ENCODE results near the gene MYLK2.
A peak's percentile ranks its signal among the peaks of the same experiment; 100 is the strongest.
"Not testable (repeated sequence)": the region's sequence is repeated elsewhere in the genome, so short reads cannot be mapped to it uniquely, and the experiment has no call there.

Gene MYLK2

GRCh38 chr20:31822421-31823330 is 3.5 kb downstream of the MYLK2 start:
- Mint-ChIP-seq H3K9me3 (no peaks in the 10 kb centered on the region), H3K27ac (no peak overlapping the region)

GRCh38 chr20:31823360-31824124 is 4.4 kb downstream of the MYLK2 start:
- Mint-ChIP-seq H3K4me3 (no peak overlapping the region), H3K36me3 (ENCODE audit: insufficient read depth) (no peaks in the 10 kb centered on the region), H3K9me3 (no peaks in the 10 kb centered on the region), H3K27ac (no peak overlapping the region), H3K4me1 (ENCODE audit: low read depth in 2 of 2) (peaks cover 4% of the 10 kb centered on the region in 2 donors), H3K27me3 (no peaks in the 10 kb centered on the region)
- ATAC-seq (replicated peaks) (no peak), DNase-seq (no peak)

More at GRCh38 chr20:31822421-31823330, 3.5 kb downstream of the MYLK2 start:
- Mint-ChIP-seq H3K36me3 (ENCODE audit: insufficient read depth) (no peaks in the 10 kb centered on the region), H3K4me3 (peak overlapping the region in 1 of 2 donors; percentile 59), H3K4me1 (ENCODE audit: low read depth in 2 of 2) (peaks cover 4% of the 10 kb centered on the region in 2 donors), H3K27me3 (no peaks in the 10 kb centered on the region)
- ATAC-seq (replicated peaks) (peak; percentile 90), DNase-seq (peak; percentile 72 to 75 (median 75))

DNA sequence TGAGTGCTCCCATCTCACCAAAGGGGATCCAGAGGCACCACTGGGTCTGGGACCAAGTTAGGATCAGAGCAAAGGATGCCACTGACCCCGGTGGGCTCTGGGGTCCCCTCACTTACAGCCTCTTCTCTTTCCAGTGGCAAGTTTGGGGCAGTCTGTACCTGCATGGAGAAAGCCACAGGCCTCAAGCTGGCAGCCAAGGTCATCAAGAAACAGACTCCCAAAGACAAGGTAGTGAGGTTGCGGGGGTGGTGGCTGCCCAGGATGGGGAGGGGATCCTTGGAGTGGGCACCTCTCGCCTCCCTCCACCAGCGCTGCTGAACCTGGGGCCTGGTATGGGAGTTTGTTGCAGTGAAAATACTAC is 4.9 kb downstream of the MYLK2 start:
- H3K9me3 Mint-ChIP-seq, result no peaks in the 10 kb centered on the region
- H3K36me3 Mint-ChIP-seq (ENCODE audit: insufficient read depth), result no peaks in the 10 kb centered on the region
- H3K27ac Mint-ChIP-seq, result no peak overlapping the region

DNA sequence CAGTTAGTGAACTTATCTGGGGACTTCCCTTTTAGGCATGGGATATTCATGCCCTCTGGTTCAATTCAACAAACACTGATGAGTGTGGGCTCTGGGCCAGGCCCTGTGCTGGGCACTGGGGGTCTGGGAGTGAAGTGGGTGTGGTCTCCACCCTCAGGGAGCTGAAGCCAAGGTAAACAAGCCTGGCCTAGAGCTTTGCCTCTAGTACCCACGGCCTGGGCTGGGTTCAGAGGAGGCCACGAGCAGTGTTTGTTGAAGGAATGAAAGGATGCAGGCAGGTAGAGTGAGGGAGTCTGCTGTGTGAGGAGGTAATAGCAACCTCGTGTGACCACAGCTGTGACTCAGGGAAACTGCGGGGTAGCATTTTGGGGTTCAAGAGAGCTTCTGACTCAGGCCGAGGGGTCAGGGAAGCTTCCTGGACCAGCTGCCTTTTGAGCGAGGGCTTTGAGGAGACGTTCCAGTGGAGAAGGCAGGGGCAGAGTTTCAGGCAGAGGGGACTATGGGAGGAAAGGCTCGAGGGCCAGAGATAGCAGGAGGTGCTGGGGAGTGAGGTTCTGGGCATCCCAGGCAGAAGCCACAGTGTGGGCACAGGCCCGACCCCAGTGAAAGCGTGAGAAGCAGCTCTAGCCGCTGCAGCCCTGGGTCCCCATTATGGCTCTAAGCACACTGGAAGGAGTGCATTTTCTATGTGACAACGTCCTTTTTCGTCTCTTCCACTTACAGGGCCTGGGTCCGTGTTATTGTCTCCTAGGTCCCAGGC is 5.6 kb downstream of the MYLK2 start:
- peaks cover 4% of the 10 kb centered on the region in 2 donors for H3K4me1 Mint-ChIP-seq (ENCODE audit: low read depth in 2 of 2)
- H3K27me3 Mint-ChIP-seq, result no peaks in the 10 kb centered on the region
- DNase-seq (no peak), ATAC-seq (replicated peaks) (no peak)
- H3K9me3 Mint-ChIP-seq, result no peaks in the 10 kb centered on the region
- no peak overlapping the region for H3K27ac Mint-ChIP-seq
- H3K36me3 Mint-ChIP-seq (ENCODE audit: insufficient read depth), result no peaks in the 10 kb centered on the region
- no peak overlapping the region for H3K4me3 Mint-ChIP-seq

More for the DNA sequence above, 4.9 kb downstream of the MYLK2 start:
- no peak for ATAC-seq (replicated peaks)
- Mint-ChIP-seq H3K27me3 (no peaks in the 10 kb centered on the region), H3K4me1 (ENCODE audit: low read depth in 2 of 2) (peaks cover 4% of the 10 kb centered on the region in 2 donors), H3K4me3 (no peak overlapping the region)
- DNase-seq, result no peak

DNA sequence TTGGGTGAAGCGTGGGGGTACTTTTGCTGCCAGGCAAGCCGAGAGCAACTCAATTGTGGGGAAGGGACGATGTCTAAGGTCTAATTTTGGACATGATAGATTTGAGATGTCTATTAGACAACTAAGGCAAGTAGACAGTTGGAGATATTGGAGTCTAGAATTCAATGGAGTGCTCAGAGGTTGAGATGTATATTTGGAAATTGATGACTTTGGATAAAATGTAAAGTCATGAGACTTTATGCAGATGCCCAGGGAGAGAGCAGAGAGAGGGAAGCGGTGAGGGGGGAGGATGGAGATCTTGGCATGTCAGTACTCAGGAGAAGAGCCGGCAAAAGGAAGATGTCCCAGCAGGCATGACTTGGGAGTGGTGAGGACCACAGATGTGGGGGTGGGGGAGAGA is 6.9 kb downstream of the MYLK2 start:
- peaks cover 4% of the 10 kb centered on the region in 2 donors for H3K4me1 Mint-ChIP-seq (ENCODE audit: low read depth in 2 of 2)
- no peak overlapping the region for H3K4me3 Mint-ChIP-seq
- ATAC-seq (replicated peaks) (no peak), DNase-seq (no peak)
- no peak overlapping the region for H3K27ac Mint-ChIP-seq
- no peaks in the 10 kb centered on the region for H3K27me3 Mint-ChIP-seq
- H3K9me3 Mint-ChIP-seq, result no peaks in the 10 kb centered on the region
- H3K36me3 Mint-ChIP-seq (ENCODE audit: insufficient read depth), result no peaks in the 10 kb centered on the region

DNA sequence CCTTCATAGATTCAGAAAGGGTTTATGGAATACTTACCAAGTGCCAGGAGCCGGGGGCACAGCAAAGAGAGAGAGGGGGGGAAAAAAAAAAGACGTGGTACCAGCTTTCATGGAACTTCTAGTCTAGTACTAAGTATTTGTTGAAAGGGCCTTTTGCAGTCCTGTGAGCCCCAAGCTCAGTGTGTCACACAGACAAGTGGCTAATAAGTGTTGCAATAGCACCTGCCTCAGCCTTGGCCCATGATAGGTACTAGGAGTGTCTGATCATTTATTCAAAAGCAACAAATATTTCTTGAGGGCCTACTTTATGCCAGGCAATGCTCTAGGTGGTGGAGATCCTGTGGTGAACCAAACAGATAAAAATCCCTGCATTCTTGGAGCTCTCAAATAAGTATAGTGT is 7.9 kb downstream of the MYLK2 start:
- DNase-seq, result no peak
- Mint-ChIP-seq H3K36me3 (ENCODE audit: insufficient read depth) (no peaks in the 10 kb centered on the region), H3K4me1 (ENCODE audit: low read depth in 2 of 2) (peaks cover 4% of the 10 kb centered on the region in 2 donors), H3K27ac (no peak overlapping the region), H3K9me3 (no peaks in the 10 kb centered on the region), H3K4me3 (no peak overlapping the region), H3K27me3 (no peaks in the 10 kb centered on the region)
- no peak for ATAC-seq (replicated peaks)

DNA sequence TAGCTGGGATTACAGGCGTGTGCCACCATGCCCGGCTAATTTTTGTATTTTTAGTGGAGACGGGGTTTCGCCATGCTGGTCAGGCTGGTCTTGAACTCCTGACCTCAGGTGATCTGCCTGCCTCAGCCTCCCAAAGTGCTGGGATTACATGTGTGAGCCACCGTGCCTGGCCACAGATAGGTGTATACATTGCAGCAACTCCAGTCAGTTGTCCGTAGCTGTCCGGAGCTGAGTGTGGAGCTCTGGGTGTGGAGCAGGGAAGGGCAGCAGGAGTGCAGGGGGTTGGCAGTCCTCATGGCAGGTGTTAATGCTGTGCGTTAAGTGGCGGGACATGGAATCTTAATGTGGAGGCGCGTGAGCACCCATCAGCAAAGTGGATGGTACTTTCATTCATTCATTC is 8.9 kb downstream of the MYLK2 start:
- not testable (repeated sequence) for ATAC-seq (replicated peaks); H3K27ac Mint-ChIP-seq; H3K36me3 Mint-ChIP-seq (ENCODE audit: insufficient read depth); DNase-seq; H3K9me3 Mint-ChIP-seq; H3K4me1 Mint-ChIP-seq (ENCODE audit: low read depth in 2 of 2); H3K27me3 Mint-ChIP-seq; H3K4me3 Mint-ChIP-seq

DNA sequence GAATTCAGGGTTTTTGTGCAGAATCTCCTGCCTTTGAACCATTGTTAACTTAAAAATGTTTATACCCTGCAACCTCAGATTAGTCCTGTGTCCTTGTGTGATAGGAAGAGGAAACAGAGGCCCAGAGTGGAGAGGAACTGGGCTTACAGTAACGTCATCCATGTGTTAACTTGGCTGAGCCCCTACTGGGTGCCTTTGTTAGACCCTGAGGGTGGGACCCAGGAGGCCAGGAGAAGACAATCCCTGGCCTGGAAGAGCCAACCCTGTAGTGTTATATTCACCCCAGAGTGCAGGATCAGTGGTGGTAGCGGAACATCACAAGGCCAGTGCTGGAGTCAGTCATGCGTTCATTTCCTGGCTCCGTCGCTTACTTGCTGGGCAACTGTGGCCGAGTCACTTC is 10.6 kb downstream of the MYLK2 start:
- Mint-ChIP-seq H3K27me3 (no peaks in the 10 kb centered on the region), H3K36me3 (ENCODE audit: insufficient read depth) (no peaks in the 10 kb centered on the region), H3K9me3 (no peaks in the 10 kb centered on the region), H3K27ac (no peak overlapping the region), H3K4me1 (ENCODE audit: low read depth in 2 of 2) (peaks cover 0 to 2% of the 10 kb centered on the region in 2 donors), H3K4me3 (no peak overlapping the region)
- ATAC-seq (replicated peaks) (no peak), DNase-seq (no peak)

DNA sequence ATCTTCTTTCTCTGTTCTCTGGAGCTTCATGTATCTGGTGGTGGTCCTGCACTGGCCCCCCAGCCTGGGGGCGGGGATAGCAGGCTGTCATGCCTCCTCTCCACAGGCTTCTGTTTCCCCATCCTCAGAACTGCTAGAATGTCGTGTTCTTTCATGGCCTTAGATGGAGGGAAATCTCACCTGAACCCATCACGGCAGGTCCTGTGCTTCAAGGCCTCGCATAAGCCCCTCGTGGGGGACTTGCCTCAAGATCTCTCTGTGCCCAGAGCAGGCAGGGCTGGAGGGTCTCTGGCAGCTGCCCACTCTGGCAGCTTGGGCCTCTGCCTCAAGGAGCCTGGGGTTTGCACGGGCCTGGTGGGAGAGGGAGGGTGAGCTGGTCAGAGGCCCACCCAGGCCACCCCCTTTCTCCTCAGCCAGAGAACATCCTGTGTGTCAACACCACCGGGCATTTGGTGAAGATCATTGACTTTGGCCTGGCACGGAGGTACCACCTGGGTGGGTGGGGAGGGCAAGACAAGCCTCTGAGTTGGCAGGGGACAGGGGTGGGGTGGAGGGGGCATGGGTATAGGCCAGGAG is 11.3 kb downstream of the MYLK2 start:
- Mint-ChIP-seq H3K4me1 (ENCODE audit: low read depth in 2 of 2) (peaks cover 0 to 4% of the 10 kb centered on the region in 2 donors), H3K27me3 (no peaks in the 10 kb centered on the region), H3K27ac (no peak overlapping the region), H3K4me3 (no peak overlapping the region), H3K9me3 (no peaks in the 10 kb centered on the region), H3K36me3 (ENCODE audit: insufficient read depth) (no peaks in the 10 kb centered on the region)
- DNase-seq (no peak), ATAC-seq (replicated peaks) (no peak)

GRCh38 chr20:31831211-31831610 is 12.1 kb downstream of the MYLK2 start:
- Mint-ChIP-seq H3K9me3 (no peaks in the 10 kb centered on the region), H3K36me3 (ENCODE audit: insufficient read depth) (no peaks in the 10 kb centered on the region), H3K27ac (no peak overlapping the region), H3K27me3 (no peaks in the 10 kb centered on the region), H3K4me1 (ENCODE audit: low read depth in 2 of 2) (peaks cover 5 to 9% of the 10 kb centered on the region in 2 donors), H3K4me3 (no peak overlapping the region)
- DNase-seq (no peak), ATAC-seq (replicated peaks) (no peak)

DNA sequence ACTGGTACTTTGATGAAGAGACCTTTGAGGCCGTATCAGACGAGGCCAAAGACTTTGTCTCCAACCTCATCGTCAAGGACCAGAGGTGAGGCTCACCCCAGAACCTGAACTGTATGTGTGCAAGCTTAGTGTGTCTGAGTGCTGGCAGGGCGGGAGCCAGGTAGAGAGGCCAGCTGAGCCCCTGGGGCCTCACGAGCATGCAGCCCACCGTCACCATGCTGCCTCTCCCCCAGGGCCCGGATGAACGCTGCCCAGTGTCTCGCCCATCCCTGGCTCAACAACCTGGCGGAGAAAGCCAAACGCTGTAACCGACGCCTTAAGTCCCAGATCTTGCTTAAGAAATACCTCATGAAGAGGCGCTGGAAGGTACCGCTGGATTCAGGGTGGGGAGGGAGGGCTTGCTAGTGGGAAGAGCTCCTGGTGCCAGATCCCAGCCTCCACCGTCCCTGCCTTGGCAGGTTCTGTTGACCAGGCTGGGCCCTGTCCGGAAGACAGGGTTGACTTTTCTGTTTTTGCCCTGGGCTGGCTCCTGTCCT is 12.7 kb downstream of the MYLK2 start:
- Mint-ChIP-seq H3K4me1 (ENCODE audit: low read depth in 2 of 2) (peaks cover 10 to 11% of the 10 kb centered on the region in 2 donors), H3K9me3 (no peaks in the 10 kb centered on the region), H3K4me3 (no peak overlapping the region), H3K27ac (no peak overlapping the region), H3K27me3 (no peaks in the 10 kb centered on the region), H3K36me3 (ENCODE audit: insufficient read depth) (no peaks in the 10 kb centered on the region)
- ATAC-seq (replicated peaks), result no peak
- no peak for DNase-seq

DNA sequence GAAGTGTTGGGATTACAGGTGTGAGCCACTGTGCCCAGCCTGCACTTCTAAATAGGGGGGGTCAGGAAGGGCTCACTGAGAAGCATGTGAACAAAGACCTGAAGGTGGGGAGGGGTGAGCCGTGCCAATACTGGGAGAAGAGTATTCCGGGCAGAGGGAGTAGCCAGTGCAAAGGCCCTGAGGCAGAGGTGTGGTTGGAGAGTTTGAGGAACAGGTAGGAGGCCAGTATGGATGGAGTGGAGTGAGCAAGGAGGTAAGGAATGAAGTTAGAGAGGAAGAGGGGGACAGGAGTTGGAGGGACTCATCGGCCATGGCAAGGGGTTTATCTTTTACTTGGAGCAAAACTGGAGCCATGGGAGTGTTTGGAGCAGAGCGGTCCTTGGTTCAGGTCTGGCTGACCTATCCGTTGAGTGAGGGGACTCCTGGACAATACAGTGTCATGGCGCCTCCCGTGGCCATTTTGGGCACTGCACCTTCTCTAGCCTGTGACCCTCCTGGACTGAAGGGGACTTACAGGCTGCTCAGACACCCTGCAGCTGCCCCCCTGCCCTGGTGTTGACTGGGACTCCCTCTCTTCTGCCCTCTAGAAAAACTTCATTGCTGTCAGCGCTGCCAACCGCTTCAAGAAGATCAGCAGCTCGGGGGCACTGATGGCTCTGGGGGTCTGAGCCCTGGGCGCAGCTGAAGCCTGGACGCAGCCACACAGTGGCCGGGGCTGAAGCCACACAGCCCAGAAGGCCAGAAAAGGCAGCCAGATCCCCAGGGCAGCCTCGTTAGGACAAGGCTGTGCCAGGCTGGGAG is 14.2 kb downstream of the MYLK2 start:
- H3K36me3 Mint-ChIP-seq (ENCODE audit: insufficient read depth), result peaks cover 3% of the 10 kb centered on the region
- peak overlapping the region in 1 of 2 donors; percentile 13 for H3K4me3 Mint-ChIP-seq
- peak; percentile 58 for ATAC-seq (replicated peaks)
- DNase-seq, result peak; percentile 57 to 68 (median 61)
- peaks cover 10 to 11% of the 10 kb centered on the region in 2 donors for H3K4me1 Mint-ChIP-seq (ENCODE audit: low read depth in 2 of 2)
- H3K27ac Mint-ChIP-seq, result no peak overlapping the region
- no peaks in the 10 kb centered on the region for H3K27me3 Mint-ChIP-seq
- no peaks in the 10 kb centered on the region for H3K9me3 Mint-ChIP-seq

All from effector memory CD8-positive, alpha-beta T cell (primary cell).